ENCODE results near the gene MZT2A.
"Not testable (repeated sequence)": the region's sequence is repeated elsewhere in the genome, so short reads cannot be mapped to it uniquely, and the experiment has no call there.

- not testable (repeated sequence) for TF ChIP-seq CTCF (IDR thresholded peaks at IDR 0.05 in 8 of 11, conservative IDR thresholded peaks at IDR 0.05 in 3 of 11); POLR2A (IDR thresholded peaks at IDR 0.05); POLR2AphosphoS5 (IDR thresholded peaks at IDR 0.05)
Observed at GRCh38 chr2:131476363-131476762, 15.8 kb downstream of the MZT2A start.

Data from spleen (tissue), 7 donors.